ENCODE measurements around the gene PPP1R1A.

PPP1R1A gene, protein sequence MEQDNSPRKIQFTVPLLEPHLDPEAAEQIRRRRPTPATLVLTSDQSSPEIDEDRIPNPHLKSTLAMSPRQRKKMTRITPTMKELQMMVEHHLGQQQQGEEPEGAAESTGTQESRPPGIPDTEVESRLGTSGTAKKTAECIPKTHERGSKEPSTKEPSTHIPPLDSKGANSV

DNA sequence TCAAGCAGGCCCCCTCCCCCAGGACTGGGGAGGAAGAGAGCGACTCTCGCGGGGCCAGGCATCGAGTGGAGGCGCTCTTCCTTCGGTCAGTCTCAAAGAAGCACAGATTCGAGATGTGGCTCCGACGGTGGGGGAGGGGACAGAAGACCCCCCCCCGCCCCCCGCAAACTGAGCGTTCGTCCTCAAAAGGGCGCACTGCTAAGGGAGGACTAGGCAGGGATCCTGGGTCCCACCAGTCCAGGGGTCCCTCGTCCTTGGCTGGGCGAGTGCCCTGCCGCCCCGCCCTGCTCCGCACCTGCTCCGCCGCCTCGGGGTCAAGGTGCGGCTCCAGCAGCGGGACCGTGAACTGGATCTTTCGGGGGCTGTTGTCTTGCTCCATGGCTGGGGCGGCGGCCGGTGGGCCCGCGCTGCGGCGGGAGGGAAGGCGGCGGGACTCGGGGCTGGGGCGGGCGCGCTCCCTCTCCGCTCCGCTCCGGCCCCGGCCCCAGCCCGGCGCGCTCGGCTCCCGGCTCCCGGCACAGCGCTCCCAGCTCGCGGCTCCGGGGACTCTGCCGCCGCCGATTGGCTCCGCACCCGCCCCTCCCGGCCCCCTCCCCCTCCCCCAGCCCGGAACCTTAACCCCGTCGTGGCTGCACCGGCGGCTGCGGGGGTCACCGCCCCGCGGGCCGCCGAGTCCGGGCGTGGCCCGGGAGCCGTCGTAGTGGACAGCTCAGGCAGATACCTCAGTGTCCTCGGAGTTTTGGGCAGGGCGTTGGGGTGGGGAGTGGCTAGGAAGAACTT is at the start of gene PPP1R1A:
Gene PPP1R1A (minus strand): TSS at position 550 of the 780 bp plus-strand sequence. CDS start 171 bp downstream, at position 379.
- TF ChIP-seq, protein P1, sequence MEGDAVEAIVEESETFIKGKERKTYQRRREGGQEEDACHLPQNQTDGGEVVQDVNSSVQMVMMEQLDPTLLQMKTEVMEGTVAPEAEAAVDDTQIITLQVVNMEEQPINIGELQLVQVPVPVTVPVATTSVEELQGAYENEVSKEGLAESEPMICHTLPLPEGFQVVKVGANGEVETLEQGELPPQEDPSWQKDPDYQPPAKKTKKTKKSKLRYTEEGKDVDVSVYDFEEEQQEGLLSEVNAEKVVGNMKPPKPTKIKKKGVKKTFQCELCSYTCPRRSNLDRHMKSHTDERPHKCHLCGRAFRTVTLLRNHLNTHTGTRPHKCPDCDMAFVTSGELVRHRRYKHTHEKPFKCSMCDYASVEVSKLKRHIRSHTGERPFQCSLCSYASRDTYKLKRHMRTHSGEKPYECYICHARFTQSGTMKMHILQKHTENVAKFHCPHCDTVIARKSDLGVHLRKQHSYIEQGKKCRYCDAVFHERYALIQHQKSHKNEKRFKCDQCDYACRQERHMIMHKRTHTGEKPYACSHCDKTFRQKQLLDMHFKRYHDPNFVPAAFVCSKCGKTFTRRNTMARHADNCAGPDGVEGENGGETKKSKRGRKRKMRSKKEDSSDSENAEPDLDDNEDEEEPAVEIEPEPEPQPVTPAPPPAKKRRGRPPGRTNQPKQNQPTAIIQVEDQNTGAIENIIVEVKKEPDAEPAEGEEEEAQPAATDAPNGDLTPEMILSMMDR (IDR thresholded peaks at IDR 0.05; ENCODE audit: insufficient read depth, low read length, poor library complexity, severe bottlenecking): no peak
- Histone ChIP-seq H3K4me3 (replicated peaks; ENCODE audit: low read depth, low read length) (no peak within 1 kb of the TSS), H3K36me3 (ENCODE audit: control insufficient read depth, insufficient read depth, low read length) (no peaks in the 10 kb centered on the region), H3K27me3 (replicated peaks; ENCODE audit: control insufficient read depth, insufficient read depth, low read length) (peaks cover 9% of the 10 kb centered on the region)
- DNase-seq (ENCODE audit: extremely low read depth, insufficient read length): no peak

DNA sequence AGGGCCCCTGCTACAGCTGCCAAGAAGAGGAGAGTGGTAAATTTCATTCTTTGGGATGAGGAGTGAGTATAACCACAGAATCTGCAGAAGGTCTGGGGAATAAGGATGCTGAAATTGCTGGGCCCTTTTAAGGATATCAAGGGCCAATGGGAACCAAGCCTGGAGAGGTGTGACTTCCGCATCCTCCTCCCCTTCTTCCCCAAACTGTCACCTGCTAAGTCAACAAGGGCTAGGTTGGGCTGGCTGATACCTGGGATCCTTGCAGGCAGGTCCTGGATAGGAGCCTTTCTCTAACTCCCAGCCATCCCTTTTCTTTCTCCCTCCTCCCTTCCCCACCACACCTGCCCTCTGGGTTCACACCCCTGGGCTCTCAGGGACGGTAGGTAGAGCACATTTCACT is 46.3 kb upstream of the PPP1R1A start, which contains the start of gene LACRT:
Gene LACRT (minus strand): TSS at position 101 of the 400 bp plus-strand sequence. CDS start 54 bp downstream, at position 47.
- Histone ChIP-seq H3K36me3 (ENCODE audit: control insufficient read depth, insufficient read depth, low read length) (no peaks in the 10 kb centered on the region), H3K4me3 (replicated peaks; ENCODE audit: low read depth, low read length) (no peak within 1 kb of the TSS), H3K27me3 (replicated peaks; ENCODE audit: control insufficient read depth, insufficient read depth, low read length) (peaks cover 2% of the 10 kb centered on the region; the same call in 1 of the 2 replicates)
- DNase-seq (ENCODE audit: extremely low read depth, insufficient read length): no peak
- TF ChIP-seq, protein P1 (IDR thresholded peaks at IDR 0.05; ENCODE audit: insufficient read depth, low read length, poor library complexity, severe bottlenecking): no peak

DNA sequence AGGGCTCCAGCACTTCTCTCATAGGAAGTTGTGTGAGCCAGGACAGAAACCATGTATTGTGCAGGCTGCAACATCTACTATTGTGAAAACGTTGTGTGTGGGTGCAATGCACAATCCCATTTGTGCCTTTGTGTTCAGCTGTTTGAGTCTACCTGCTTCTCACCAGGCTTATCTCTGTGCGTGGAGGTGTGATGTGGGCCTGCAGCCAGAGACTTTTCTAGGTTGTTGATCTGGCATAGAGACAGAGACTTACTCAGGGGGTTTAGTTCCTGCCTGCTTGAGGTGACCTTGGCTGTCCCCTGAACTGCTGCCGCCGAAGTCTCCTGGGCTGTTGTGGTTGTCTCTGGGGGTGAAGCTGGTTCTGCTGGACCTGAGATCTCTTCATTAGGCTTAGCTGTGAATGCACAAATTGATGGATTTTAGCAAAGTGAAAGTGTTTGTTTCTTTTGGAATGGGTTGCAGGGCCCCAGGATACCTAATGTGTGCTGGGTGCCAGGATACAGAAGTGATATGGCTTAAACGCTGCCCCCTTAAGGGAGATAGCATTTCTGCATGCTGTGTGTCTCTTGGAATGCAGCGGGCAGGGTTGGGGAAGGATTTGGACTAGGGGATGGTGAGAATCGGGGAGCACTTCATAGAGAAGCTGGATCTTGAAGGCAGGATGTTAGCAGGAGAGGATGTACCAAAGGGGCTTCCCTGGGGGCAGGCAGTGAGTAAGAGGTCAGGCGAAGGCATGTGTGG is 43.7 kb upstream of the PPP1R1A start:
- Histone ChIP-seq H3K4me3 (replicated peaks; ENCODE audit: low read depth, low read length) (no peak overlapping the region), H3K36me3 (ENCODE audit: control insufficient read depth, insufficient read depth, low read length) (no peaks in the 10 kb centered on the region), H3K27me3 (replicated peaks; ENCODE audit: control insufficient read depth, insufficient read depth, low read length) (peaks cover 2% of the 10 kb centered on the region; the same call in 1 of the 2 replicates)
- no peak for DNase-seq (ENCODE audit: extremely low read depth, insufficient read length)
- TF ChIP-seq, protein P1 (IDR thresholded peaks at IDR 0.05; ENCODE audit: insufficient read depth, low read length, poor library complexity, severe bottlenecking): peak; percentile 16

DNA sequence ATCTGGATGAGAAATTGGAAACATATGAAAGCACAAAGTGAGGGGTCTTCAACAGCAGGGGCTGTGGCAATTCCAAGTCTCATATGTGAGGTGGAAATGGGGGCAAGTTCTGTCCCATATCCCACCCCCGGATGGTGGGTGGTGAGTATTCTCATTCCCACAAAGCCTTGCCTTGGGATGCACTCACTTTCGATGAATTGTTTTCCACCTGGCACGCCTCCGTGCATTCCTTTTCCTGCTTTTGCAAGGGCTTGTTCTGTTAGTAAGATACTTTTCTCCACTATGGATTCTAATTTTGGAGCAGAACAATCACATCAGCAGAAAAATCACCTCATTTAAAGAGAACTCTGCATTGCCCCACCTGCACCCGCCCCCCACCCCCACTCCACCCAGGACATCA is 43.1 kb upstream of the PPP1R1A start:
- DNase-seq (ENCODE audit: extremely low read depth, insufficient read length): no peak
- H3K27me3 ChIP-seq (replicated peaks; ENCODE audit: control insufficient read depth, insufficient read depth, low read length): peaks cover 2% of the 10 kb centered on the region; the same call in 1 of the 2 replicates
- TF ChIP-seq, protein P1 (IDR thresholded peaks at IDR 0.05; ENCODE audit: insufficient read depth, low read length, poor library complexity, severe bottlenecking): no peak
- no peak overlapping the region for H3K4me3 ChIP-seq (replicated peaks; ENCODE audit: low read depth, low read length)
- no peaks in the 10 kb centered on the region for H3K36me3 ChIP-seq (ENCODE audit: control insufficient read depth, insufficient read depth, low read length)

DNA sequence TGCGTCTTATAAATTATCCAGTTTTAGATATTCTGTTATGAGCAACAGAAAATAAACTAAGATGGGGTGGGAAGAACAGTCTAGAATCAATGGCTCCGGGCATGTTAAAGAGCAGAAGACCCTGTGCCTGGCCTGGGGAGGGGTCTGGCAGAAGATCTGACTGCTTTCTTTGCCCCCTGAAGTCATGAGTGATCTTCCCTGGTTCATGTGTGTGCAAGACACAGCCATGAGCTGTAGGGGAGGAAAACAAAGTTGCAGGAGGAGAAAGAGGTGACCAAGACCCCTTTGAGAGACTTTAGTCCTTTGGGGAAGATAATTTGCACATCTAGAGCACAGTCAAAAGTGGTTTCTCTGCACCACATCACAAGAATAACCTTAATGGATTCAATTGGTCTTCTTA is 41.5 kb upstream of the PPP1R1A start:
- Histone ChIP-seq H3K4me3 (replicated peaks; ENCODE audit: low read depth, low read length) (no peak overlapping the region), H3K36me3 (ENCODE audit: control insufficient read depth, insufficient read depth, low read length) (no peaks in the 10 kb centered on the region), H3K27me3 (replicated peaks; ENCODE audit: control insufficient read depth, insufficient read depth, low read length) (peaks cover 2% of the 10 kb centered on the region; the same call in 1 of the 2 replicates)
- no peak for DNase-seq (ENCODE audit: extremely low read depth, insufficient read length)
- TF ChIP-seq, protein P1 (IDR thresholded peaks at IDR 0.05; ENCODE audit: insufficient read depth, low read length, poor library complexity, severe bottlenecking): no peak

Measured in GM06990 (cell line).